ENCODE data around the gene PFKP. TPM values are rescaled to one million over a fixed set of nuclear protein-coding genes. Genes with fewer than 3 reads are reported as not detected.

The PFKP gene
- total RNA-seq, 1 donor from 2014 or later, result 24.2 TPM

DNA sequence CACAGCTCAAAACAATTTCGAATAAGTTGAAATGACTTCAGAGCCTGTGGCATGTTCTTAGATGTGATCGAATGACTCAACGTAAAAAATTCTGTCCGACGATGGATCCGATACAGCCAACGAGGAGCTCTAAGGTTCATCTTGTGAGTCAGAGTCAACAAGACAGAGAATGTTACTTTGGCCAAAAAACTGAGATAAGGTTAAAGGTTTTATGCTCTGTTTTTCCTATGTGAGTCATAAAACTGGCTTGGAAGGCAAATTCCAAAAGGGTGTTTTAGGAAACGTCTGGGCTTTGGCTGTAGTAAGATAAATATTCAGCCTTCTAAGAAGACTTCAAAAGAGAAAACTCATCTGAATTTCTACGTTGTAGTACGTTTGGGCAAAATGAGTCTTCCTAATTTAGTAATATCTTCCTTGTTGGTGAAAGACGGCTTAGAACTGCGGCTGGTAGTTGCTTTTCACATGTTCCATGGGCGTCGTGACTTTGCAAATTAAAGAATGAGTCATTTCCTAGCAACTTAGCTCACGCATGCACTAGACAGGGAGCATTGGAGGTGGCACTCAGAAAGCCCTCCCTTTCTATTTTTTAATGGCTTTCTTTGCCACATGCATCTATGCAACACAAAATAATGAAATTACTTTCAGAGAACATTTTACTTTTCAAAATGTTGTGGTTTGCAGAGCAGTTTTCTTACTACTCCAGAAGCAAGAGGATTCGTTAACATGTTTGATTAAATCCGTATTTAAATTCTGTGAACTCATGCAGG, 28.2 kb downstream of the PFKP start:
- H3K27me3 Mint-ChIP-seq (ENCODE audit: unreplicated experiment), result peaks cover 1% of the 10 kb centered on the region
- no peak for DNase-seq
- H3K4me1 Mint-ChIP-seq (ENCODE audit: low read depth, unreplicated experiment), result peaks cover 2% of the 10 kb centered on the region
- no peak overlapping the region for H3K27ac Mint-ChIP-seq (ENCODE audit: unreplicated experiment)
- no peak overlapping the region for H3K4me3 Mint-ChIP-seq (ENCODE audit: unreplicated experiment)
- peaks cover 6% of the 10 kb centered on the region for H3K36me3 Mint-ChIP-seq (ENCODE audit: unreplicated experiment)
- H3K9me3 Mint-ChIP-seq (ENCODE audit: unreplicated experiment), result no peaks in the 10 kb centered on the region
- TF ChIP-seq, protein P1, sequence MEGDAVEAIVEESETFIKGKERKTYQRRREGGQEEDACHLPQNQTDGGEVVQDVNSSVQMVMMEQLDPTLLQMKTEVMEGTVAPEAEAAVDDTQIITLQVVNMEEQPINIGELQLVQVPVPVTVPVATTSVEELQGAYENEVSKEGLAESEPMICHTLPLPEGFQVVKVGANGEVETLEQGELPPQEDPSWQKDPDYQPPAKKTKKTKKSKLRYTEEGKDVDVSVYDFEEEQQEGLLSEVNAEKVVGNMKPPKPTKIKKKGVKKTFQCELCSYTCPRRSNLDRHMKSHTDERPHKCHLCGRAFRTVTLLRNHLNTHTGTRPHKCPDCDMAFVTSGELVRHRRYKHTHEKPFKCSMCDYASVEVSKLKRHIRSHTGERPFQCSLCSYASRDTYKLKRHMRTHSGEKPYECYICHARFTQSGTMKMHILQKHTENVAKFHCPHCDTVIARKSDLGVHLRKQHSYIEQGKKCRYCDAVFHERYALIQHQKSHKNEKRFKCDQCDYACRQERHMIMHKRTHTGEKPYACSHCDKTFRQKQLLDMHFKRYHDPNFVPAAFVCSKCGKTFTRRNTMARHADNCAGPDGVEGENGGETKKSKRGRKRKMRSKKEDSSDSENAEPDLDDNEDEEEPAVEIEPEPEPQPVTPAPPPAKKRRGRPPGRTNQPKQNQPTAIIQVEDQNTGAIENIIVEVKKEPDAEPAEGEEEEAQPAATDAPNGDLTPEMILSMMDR (IDR thresholded peaks at IDR 0.05; ENCODE audit: partially characterized antibody, unreplicated experiment), result no peak

DNA sequence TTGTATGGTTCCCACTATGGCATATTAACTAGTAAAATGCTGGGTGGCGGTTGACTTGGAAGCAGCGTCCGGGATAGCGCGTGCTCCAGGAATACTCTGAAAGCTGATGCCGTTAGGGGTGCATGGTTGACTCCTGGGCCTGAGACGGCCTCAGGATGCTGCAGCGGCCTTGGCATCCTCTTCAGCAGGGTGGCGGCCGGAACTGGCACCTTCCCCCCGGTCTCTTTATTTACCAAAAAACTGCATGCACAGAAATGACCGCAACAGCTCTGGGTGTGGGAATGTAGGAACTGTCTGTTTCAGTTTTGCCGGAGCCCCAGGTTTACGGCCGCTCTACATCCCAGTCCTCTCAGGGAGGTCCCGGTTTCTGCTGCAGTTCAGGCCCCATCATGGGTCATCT, 28.8 kb downstream of the PFKP start:
- TF ChIP-seq, protein P1 (IDR thresholded peaks at IDR 0.05; ENCODE audit: partially characterized antibody, unreplicated experiment), result no peak
- no peak for DNase-seq
- Mint-ChIP-seq H3K27me3 (ENCODE audit: unreplicated experiment) (peaks cover 1% of the 10 kb centered on the region), H3K4me1 (ENCODE audit: low read depth, unreplicated experiment) (peaks cover 2% of the 10 kb centered on the region), H3K36me3 (ENCODE audit: unreplicated experiment) (peaks cover 6% of the 10 kb centered on the region), H3K4me3 (ENCODE audit: unreplicated experiment) (no peak overlapping the region), H3K27ac (ENCODE audit: unreplicated experiment) (no peak overlapping the region), H3K9me3 (ENCODE audit: unreplicated experiment) (no peaks in the 10 kb centered on the region)

DNA sequence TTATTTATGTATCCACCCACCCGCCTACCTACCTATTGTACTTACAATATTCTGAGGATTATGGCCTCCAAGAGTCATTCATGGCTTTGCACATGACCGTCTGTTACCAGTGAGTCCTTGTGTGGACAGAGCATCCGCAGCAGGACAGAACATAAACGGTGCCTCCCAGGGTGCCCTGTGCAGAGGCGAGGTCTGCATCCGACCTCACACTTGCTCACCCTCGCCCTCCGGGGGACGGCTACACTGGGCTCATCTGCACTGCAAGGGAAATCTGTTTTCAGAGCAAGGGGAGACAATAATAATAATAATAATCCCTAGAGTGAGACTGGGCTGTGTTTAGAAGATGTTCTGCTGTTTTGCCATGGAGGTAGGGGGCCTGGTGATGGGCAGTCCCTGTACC, 29.8 kb downstream of the PFKP start:
- TF ChIP-seq, protein P1 (IDR thresholded peaks at IDR 0.05; ENCODE audit: partially characterized antibody, unreplicated experiment), result no peak
- Mint-ChIP-seq H3K27ac (ENCODE audit: unreplicated experiment) (no peak overlapping the region), H3K36me3 (ENCODE audit: unreplicated experiment) (peaks cover 6% of the 10 kb centered on the region), H3K9me3 (ENCODE audit: unreplicated experiment) (no peaks in the 10 kb centered on the region), H3K4me1 (ENCODE audit: low read depth, unreplicated experiment) (peaks cover 2% of the 10 kb centered on the region), H3K27me3 (ENCODE audit: unreplicated experiment) (peaks cover 1% of the 10 kb centered on the region), H3K4me3 (ENCODE audit: unreplicated experiment) (no peak overlapping the region)
- DNase-seq, result no peak

GRCh38 chr10:3098689-3099088, 31.3 kb downstream of the PFKP start:
- H3K9me3 Mint-ChIP-seq (ENCODE audit: unreplicated experiment), result no peaks in the 10 kb centered on the region
- peaks cover 1% of the 10 kb centered on the region for H3K27me3 Mint-ChIP-seq (ENCODE audit: unreplicated experiment)
- no peak overlapping the region for H3K27ac Mint-ChIP-seq (ENCODE audit: unreplicated experiment)
- H3K4me1 Mint-ChIP-seq (ENCODE audit: low read depth, unreplicated experiment), result peaks cover 2% of the 10 kb centered on the region
- TF ChIP-seq, protein P1 (IDR thresholded peaks at IDR 0.05; ENCODE audit: partially characterized antibody, unreplicated experiment), result no peak
- H3K4me3 Mint-ChIP-seq (ENCODE audit: unreplicated experiment), result no peak overlapping the region
- peaks cover 9% of the 10 kb centered on the region for H3K36me3 Mint-ChIP-seq (ENCODE audit: unreplicated experiment)
- DNase-seq, result no peak

- H3K9me3 Mint-ChIP-seq (ENCODE audit: unreplicated experiment), result no peaks in the 10 kb centered on the region
- TF ChIP-seq, protein P1 (IDR thresholded peaks at IDR 0.05; ENCODE audit: partially characterized antibody, unreplicated experiment), result no peak
- no peak for DNase-seq
- no peak overlapping the region for H3K27ac Mint-ChIP-seq (ENCODE audit: unreplicated experiment)
- peaks cover 1% of the 10 kb centered on the region for H3K27me3 Mint-ChIP-seq (ENCODE audit: unreplicated experiment)
- peaks cover 2% of the 10 kb centered on the region for H3K4me1 Mint-ChIP-seq (ENCODE audit: low read depth, unreplicated experiment)
- peaks cover 9% of the 10 kb centered on the region for H3K36me3 Mint-ChIP-seq (ENCODE audit: unreplicated experiment)
- no peak overlapping the region for H3K4me3 Mint-ChIP-seq (ENCODE audit: unreplicated experiment)
Measured at GRCh38 chr10:3099291-3100092, 32.1 kb downstream of the PFKP start.

Data from glutamatergic neuron (in vitro differentiated cells).